ENCODE data around the gene GSKIP.

GSKIP gene

GRCh38 chr14:96422992-96423391, 59.7 kb downstream of the GSKIP start:
- H3K4me3 ChIP-seq (ENCODE audit: low read length): no peak overlapping the region
- TF ChIP-seq, protein P1, sequence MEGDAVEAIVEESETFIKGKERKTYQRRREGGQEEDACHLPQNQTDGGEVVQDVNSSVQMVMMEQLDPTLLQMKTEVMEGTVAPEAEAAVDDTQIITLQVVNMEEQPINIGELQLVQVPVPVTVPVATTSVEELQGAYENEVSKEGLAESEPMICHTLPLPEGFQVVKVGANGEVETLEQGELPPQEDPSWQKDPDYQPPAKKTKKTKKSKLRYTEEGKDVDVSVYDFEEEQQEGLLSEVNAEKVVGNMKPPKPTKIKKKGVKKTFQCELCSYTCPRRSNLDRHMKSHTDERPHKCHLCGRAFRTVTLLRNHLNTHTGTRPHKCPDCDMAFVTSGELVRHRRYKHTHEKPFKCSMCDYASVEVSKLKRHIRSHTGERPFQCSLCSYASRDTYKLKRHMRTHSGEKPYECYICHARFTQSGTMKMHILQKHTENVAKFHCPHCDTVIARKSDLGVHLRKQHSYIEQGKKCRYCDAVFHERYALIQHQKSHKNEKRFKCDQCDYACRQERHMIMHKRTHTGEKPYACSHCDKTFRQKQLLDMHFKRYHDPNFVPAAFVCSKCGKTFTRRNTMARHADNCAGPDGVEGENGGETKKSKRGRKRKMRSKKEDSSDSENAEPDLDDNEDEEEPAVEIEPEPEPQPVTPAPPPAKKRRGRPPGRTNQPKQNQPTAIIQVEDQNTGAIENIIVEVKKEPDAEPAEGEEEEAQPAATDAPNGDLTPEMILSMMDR (IDR thresholded peaks at IDR 0.05; ENCODE audit: insufficient read depth, low read depth, low read length, missing control alignments): no peak
- DNase-seq (ENCODE audit: low read depth): no peak

DNA sequence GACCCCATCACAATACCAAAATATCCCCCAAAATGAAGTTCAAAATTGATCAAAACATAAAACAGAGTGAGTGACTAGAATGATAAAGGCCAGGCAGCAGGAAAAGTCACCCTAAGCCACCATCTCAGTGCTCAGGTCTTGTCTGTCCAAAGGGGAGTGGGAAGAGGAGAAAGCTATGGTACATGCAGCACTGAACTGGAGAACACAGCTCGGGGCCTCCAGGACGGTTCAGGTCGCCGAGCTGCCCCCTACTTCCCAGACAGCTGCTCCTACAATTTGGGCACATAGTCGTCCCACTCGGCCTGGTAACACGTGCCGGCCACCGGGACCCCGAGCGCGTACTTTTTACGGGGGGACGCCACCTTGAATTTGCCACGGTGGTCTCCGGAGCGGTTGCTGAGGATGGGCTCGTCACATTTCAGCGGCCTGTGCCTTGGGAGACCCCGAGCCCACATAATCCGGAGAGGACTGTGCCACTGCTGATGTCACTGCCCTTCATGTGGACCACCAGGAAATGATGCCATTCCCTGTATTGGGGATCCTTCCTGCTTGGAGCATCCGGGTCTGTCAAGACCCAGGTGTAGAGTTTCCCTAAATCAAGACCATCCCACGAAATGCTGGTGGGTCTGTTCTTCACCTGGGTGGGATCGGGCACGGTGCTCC, 60.3 kb downstream of the GSKIP start:
- H3K4me3 ChIP-seq (ENCODE audit: low read length): peak overlapping the region; percentile 42
- no peak for DNase-seq (ENCODE audit: low read depth)
- TF ChIP-seq, protein P1 (IDR thresholded peaks at IDR 0.05; ENCODE audit: insufficient read depth, low read depth, low read length, missing control alignments): no peak

DNA sequence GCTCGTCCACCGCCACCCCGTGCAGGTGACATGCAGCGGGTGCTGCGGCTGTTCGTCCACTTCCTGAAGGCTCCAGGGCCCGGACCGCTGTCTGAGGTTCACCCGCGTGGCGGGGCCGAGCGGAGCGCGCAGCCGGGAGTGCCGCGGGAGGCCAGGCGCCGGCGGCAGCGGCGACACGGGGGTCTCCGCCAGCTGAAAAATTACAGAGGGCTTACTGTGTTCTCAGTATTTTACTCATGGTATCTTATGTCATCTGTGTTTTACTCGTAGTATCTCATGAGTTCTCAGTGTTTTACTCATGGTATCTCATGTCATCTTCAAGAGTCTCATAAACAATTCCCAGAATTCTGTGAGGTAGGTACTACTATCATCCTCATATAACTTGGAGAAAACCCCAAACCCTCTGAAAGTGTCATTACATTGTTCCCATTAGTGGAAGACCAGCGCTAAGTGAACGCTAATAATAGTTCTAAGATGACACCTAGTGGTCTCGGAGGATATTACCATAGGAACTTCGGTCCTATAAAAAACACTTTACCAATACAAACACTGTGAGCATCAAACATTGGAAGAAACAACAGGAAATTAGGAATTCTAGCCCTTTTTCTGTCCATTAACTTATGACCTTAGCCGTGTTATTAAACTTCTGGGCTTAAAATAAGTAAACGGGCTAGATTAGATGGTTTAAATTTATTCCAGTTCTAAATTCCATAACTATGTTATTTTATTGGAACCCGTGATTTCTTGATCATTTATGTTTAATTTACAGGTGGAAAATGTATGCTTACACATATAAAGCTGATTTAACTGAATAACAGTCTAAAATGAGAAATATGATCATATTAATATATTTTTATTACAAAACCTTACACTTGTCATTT, 61.0 kb downstream of the GSKIP start:
- TF ChIP-seq, protein P1 (IDR thresholded peaks at IDR 0.05; ENCODE audit: insufficient read depth, low read depth, low read length, missing control alignments): peak; percentile 68
- H3K4me3 ChIP-seq (ENCODE audit: low read length): peak overlapping the region; percentile 42
- peak; percentile 75 for DNase-seq (ENCODE audit: low read depth)

DNA sequence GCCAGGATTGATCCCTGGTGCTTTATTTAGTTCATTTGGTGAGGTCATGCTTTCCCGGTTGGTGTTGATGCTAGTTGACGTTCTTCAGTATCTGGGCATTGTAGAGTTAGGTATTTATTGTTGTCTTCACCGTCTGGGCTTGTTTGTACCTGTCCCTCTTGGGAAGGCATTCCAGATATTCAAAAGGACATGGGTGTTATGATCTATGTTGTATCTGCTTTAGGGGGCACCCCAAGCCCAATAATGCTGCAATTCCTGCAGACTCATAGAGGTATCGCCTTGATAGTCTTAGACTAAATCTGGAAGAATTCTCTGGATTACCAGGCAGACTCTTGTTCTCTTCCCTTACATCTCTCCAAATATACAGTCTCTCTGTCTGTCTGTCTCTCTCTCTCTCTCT, 70.7 kb downstream of the GSKIP start:
- peak; percentile 57 for DNase-seq (ENCODE audit: low read depth)
- no peak overlapping the region for H3K4me3 ChIP-seq (ENCODE audit: low read length)
- TF ChIP-seq, protein P1 (IDR thresholded peaks at IDR 0.05; ENCODE audit: insufficient read depth, low read depth, low read length, missing control alignments): no peak
